Hindlimb muscle (tissue), 1 donor: ENCODE data around the gene SMIM30. TPM values are rescaled to one million over a fixed set of nuclear protein-coding genes. Genes with fewer than 3 reads are reported as not detected.

ENCODE experiments used
- DNase-seq: peaks from one replicate; pipeline ENCODE4 v3.0.0-alpha.2; 2013
- polyA plus RNA-seq: library from polyadenylated mRNA; unstranded; fragments of 120-200 nt; gene quantifications from one replicate; pipeline ENCODE4 v1.2.1, GENCODE V29; 2013; ENCODE audit not compliant: insufficient read length

The SMIM30 gene
- polyA plus RNA-seq, 1 donor, result 82.9 TPM

- no peak for DNase-seq
These were observed 18.2 kb downstream of the SMIM30 start for GRCh38 chr7:113100121-113100603.

- no peak for DNase-seq
These were observed 19.0 kb downstream of the SMIM30 start for GRCh38 chr7:113099284-113099919.

- no peak for DNase-seq
These were observed 23.7 kb downstream of the SMIM30 start for GRCh38 chr7:113094517-113095249.

GRCh38 chr7:113093561-113093960, 24.8 kb downstream of the SMIM30 start:
- no peak for DNase-seq

- DNase-seq, result no peak
These were observed 25.6 kb downstream of the SMIM30 start for GRCh38 chr7:113092762-113093161.

GRCh38 chr7:113087071-113087998, 31.0 kb downstream of the SMIM30 start:
- DNase-seq, result peak; percentile 64

- peak; percentile 71 for DNase-seq
These were observed 31.9 kb downstream of the SMIM30 start, which contains the start of gene GPR85 for GRCh38 chr7:113086431-113086888. TSS of gene GPR85 (minus strand) at chr7:113086827. CDS start at chr7:113084721, 2,106 bp downstream.

- no peak for DNase-seq
These were observed 32.5 kb downstream of the SMIM30 start for GRCh38 chr7:113085781-113086390.

- no peak for DNase-seq
These were observed 33.7 kb downstream of the SMIM30 start for GRCh38 chr7:113084496-113085172.

- DNase-seq, result no peak
These were observed 34.4 kb downstream of the SMIM30 start for GRCh38 chr7:113083816-113084495.

GRCh38 chr7:113083132-113083815, 35.1 kb downstream of the SMIM30 start:
- no peak for DNase-seq

- no peak for DNase-seq
These were observed 40.0 kb downstream of the SMIM30 start for GRCh38 chr7:113078331-113078730.

- no peak for DNase-seq
These were observed 41.7 kb downstream of the SMIM30 start for GRCh38 chr7:113076703-113077102.

GRCh38 chr7:113071465-113071864, 46.9 kb downstream of the SMIM30 start:
- no peak for DNase-seq

Other genes starting within 250 kb of the SMIM30 start
- gene GPR85, start 31.7 kb downstream of the SMIM30 start, polyA plus RNA-seq, result 1.5 TPM